Measurements from ENCODE around the gene DARS1.

DNA sequence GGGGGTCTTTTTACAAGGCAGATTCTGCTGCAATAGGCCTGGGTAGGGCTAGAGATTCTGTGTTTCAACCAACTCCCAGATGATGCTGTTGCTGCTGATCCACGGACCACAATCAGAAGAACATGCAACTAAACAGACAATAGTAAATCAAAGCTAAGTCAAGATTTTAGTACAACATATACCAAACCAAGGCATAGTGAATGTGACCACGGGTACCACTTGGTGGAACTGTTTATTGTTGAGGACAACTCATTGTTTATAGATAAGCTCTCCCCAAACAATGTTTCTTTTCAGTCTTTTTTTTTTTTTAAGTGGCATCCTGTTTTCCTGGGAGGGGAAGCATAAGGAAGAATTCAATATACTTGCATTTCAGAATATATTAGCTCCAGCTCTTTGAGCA lies 36.0 kb upstream of the DARS1 start:
- TF ChIP-seq, protein P1, sequence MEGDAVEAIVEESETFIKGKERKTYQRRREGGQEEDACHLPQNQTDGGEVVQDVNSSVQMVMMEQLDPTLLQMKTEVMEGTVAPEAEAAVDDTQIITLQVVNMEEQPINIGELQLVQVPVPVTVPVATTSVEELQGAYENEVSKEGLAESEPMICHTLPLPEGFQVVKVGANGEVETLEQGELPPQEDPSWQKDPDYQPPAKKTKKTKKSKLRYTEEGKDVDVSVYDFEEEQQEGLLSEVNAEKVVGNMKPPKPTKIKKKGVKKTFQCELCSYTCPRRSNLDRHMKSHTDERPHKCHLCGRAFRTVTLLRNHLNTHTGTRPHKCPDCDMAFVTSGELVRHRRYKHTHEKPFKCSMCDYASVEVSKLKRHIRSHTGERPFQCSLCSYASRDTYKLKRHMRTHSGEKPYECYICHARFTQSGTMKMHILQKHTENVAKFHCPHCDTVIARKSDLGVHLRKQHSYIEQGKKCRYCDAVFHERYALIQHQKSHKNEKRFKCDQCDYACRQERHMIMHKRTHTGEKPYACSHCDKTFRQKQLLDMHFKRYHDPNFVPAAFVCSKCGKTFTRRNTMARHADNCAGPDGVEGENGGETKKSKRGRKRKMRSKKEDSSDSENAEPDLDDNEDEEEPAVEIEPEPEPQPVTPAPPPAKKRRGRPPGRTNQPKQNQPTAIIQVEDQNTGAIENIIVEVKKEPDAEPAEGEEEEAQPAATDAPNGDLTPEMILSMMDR (IDR thresholded peaks at IDR 0.05; ENCODE audit: low read depth, low read length, poor library complexity, severe bottlenecking) = no peak
- no peak for TF ChIP-seq EZH2phosphoT487 (IDR thresholded peaks at IDR 0.05; ENCODE audit: borderline replicate concordance, low read length)

All from DOHH2 (cell line).